Loucy (cell line): ENCODE results near the gene NPEPL1.

Experiments
- H2AFZ ChIP-seq: fragments of 200-600 bp; sonication (generic); 2 replicates; pipeline ENCODE4 v1.6.0; 2016; ENCODE audit warnings: antibody characterized with exemption, mild to moderate bottlenecking, low read length, moderate library complexity
- H3F3A ChIP-seq: fragments of 200-600 bp; 2 replicates; pipeline ENCODE4 v1.6.0; 2016; ENCODE audit warnings: antibody characterized with exemption, low read depth, mild to moderate bottlenecking
- H3K27me3 ChIP-seq: fragments of 200-600 bp; sonication (generic); 2 replicates; pipeline ENCODE4 v1.6.1; 2014; ENCODE audit warnings: low read length, mild to moderate bottlenecking; ENCODE audit not compliant: insufficient read depth, poor library complexity, severe bottlenecking
- H3K36me3 ChIP-seq: fragments of 200-600 bp; sonication (generic); 2 replicates; pipeline ENCODE4 v1.6.1; 2016; ENCODE audit warnings: low read length; ENCODE audit not compliant: insufficient read depth
- H3K4me1 ChIP-seq: fragments of 200-600 bp; sonication (generic); 2 replicates; pipeline ENCODE4 v1.5.1; 2014; ENCODE audit warnings: low read length, mild to moderate bottlenecking; ENCODE audit not compliant: insufficient read depth, poor library complexity, severe bottlenecking
- H3K4me2 ChIP-seq: fragments of 200-600 bp; sonication (generic); 2 replicates; pipeline ENCODE4 v1.6.0; 2014; ENCODE audit warnings: antibody characterized with exemption, low read length, low read depth, mild to moderate bottlenecking; ENCODE audit not compliant: poor library complexity, severe bottlenecking
- H3K4me3 ChIP-seq: fragments of 200-600 bp; sonication (generic); 2 replicates; pipeline ENCODE4 v1.5.1; 2014; ENCODE audit warnings: low read length, mild to moderate bottlenecking, mixed read lengths; ENCODE audit not compliant: poor library complexity, severe bottlenecking
- H3K79me2 ChIP-seq: fragments of 200-600 bp; sonication (generic); 2 replicates; pipeline ENCODE4 v1.6.1; 2014; ENCODE audit warnings: low read length; ENCODE audit not compliant: insufficient read depth
- H3K9ac ChIP-seq: fragments of 200-600 bp; sonication (generic); 2 replicates; pipeline ENCODE4 v1.6.0; 2014; ENCODE audit warnings: mild to moderate bottlenecking, low read depth, low read length, moderate library complexity; ENCODE audit not compliant: poor library complexity, severe bottlenecking
- H3K9me2 ChIP-seq: fragments of 200-600 bp; sonication (generic); replicated peaks from 2 replicates; pipeline ENCODE4 v1.6.1; 2016; ENCODE audit warnings: low read depth, low read length, mixed read lengths
- H3K9me3 ChIP-seq: fragments of 200-600 bp; sonication (generic); 2 replicates; pipeline ENCODE4 v1.6.1; 2014; ENCODE audit warnings: mild to moderate bottlenecking, antibody characterized with exemption, low read length, low read depth; ENCODE audit not compliant: insufficient read depth
- H4K20me1 ChIP-seq: fragments of 200-600 bp; sonication (generic); 2 replicates; pipeline ENCODE4 v1.6.0; 2014; ENCODE audit warnings: antibody characterized with exemption, low read length, mild to moderate bottlenecking; ENCODE audit not compliant: insufficient read depth, poor library complexity, severe bottlenecking
- EZH2phosphoT487 ChIP-seq: fragments of 200-600 bp; IDR thresholded peaks from 2 replicates; pipeline ENCODE4 v1.6.1; 2018; ENCODE audit warnings: antibody characterized with exemption, mild to moderate bottlenecking, moderate library complexity, borderline replicate concordance
- TF ChIP-seq, protein P1 (sequence below): fragments of 200-600 bp; sonication (generic); conservative IDR thresholded peaks from 2 replicates; pipeline ENCODE4 v1.5.1; 2014; ENCODE audit warnings: mild to moderate bottlenecking, antibody characterized with exemption, low read length

Gene NPEPL1

DNA sequence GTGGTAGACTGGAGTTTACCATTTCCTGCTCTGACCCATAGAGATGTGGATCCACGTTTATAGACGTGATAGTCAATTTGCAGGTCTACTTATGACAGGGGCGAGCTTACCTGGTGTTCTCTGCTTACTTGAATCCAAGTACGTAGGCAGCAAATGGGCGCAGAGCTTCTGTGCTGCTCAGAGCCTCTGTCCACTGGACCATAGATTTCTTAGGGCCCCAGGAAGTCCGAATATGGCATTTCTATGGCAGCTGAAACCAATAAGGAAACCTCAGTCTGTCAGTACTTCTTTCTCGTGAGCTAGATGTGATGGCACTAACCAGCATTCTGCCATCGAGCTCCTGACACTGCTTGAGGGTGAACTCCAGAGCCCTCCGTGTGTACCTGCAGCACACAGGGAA, 19.5 kb upstream of the NPEPL1 start:
- Histone ChIP-seq H3K9me3 (no peaks in the 10 kb centered on the region), H3K79me2 (peaks cover under 1% of the 10 kb centered on the region; the same call in 1 of the 2 replicates), H3K9me2 (no peaks in the 10 kb centered on the region), H2AFZ (no peak overlapping the region), H3K27me3 (no peaks in the 10 kb centered on the region), H4K20me1 (no peaks in the 10 kb centered on the region), H3K36me3 (peaks cover 82% of the 10 kb centered on the region; the same call in 1 of the 2 replicates), H3K9ac (no peak overlapping the region), H3K4me1 (no peaks in the 10 kb centered on the region), H3K4me2 (no peak overlapping the region), H3F3A (no peaks in the 10 kb centered on the region), H3K4me3 (no peak overlapping the region)
- no peak for TF ChIP-seq EZH2phosphoT487
- TF ChIP-seq, protein P1, sequence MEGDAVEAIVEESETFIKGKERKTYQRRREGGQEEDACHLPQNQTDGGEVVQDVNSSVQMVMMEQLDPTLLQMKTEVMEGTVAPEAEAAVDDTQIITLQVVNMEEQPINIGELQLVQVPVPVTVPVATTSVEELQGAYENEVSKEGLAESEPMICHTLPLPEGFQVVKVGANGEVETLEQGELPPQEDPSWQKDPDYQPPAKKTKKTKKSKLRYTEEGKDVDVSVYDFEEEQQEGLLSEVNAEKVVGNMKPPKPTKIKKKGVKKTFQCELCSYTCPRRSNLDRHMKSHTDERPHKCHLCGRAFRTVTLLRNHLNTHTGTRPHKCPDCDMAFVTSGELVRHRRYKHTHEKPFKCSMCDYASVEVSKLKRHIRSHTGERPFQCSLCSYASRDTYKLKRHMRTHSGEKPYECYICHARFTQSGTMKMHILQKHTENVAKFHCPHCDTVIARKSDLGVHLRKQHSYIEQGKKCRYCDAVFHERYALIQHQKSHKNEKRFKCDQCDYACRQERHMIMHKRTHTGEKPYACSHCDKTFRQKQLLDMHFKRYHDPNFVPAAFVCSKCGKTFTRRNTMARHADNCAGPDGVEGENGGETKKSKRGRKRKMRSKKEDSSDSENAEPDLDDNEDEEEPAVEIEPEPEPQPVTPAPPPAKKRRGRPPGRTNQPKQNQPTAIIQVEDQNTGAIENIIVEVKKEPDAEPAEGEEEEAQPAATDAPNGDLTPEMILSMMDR = no peak

GRCh38 chr20:58675146-58675584, 17.4 kb upstream of the NPEPL1 start:
- Histone ChIP-seq H3K9me2 (no peaks in the 10 kb centered on the region), H3K4me1 (no peaks in the 10 kb centered on the region), H3K27me3 (no peaks in the 10 kb centered on the region), H3K4me2 (no peak overlapping the region), H3K4me3 (no peak overlapping the region), H3K79me2 (no peaks in the 10 kb centered on the region), H2AFZ (no peak overlapping the region), H3F3A (no peaks in the 10 kb centered on the region), H3K9me3 (no peaks in the 10 kb centered on the region), H4K20me1 (no peaks in the 10 kb centered on the region), H3K9ac (no peak overlapping the region), H3K36me3 (peaks cover 84% of the 10 kb centered on the region; the same call in 1 of the 2 replicates)
- TF ChIP-seq, protein P1 = no peak
- no peak for TF ChIP-seq EZH2phosphoT487

- Histone ChIP-seq H2AFZ (no peak overlapping the region), H3F3A (no peaks in the 10 kb centered on the region), H3K4me2 (no peak overlapping the region), H3K79me2 (no peaks in the 10 kb centered on the region), H3K27me3 (no peaks in the 10 kb centered on the region), H3K36me3 (peaks cover 84% of the 10 kb centered on the region; the same call in 1 of the 2 replicates), H4K20me1 (no peaks in the 10 kb centered on the region), H3K9ac (no peak overlapping the region), H3K9me2 (no peaks in the 10 kb centered on the region), H3K4me1 (no peaks in the 10 kb centered on the region), H3K4me3 (no peak overlapping the region), H3K9me3 (no peaks in the 10 kb centered on the region)
- TF ChIP-seq EZH2phosphoT487 = no peak
- TF ChIP-seq, protein P1 = no peak
Observed at GRCh38 chr20:58675641-58676040, 17.0 kb upstream of the NPEPL1 start.
